ENCODE results near the gene KDM4D.

Gene KDM4D

GRCh38 chr11:94934362-94934761, 39.1 kb upstream of the KDM4D start:
- no peak overlapping the region for H4K5ac ChIP-seq (ENCODE audit: low read length)

GRCh38 chr11:94934846-94935245, 38.7 kb upstream of the KDM4D start:
- Histone ChIP-seq H3K4me3 (ENCODE audit: low read length) (no peak overlapping the region), H3K23ac (ENCODE audit: low read length) (no peak overlapping the region), H2BK5ac (ENCODE audit: low read length) (no peak overlapping the region), H4K5ac (ENCODE audit: low read length) (no peak overlapping the region), H3K27ac (ENCODE audit: low read depth, low read length) (no peak overlapping the region), H4K8ac (ENCODE audit: low read depth, low read length) (no peak overlapping the region), H2BK15ac (replicated peaks; ENCODE audit: low read depth) (no peak overlapping the region), H3K18ac (ENCODE audit: low read length) (no peak overlapping the region), H3K79me1 (ENCODE audit: low read length) (no peaks in the 10 kb centered on the region), H2AK5ac (ENCODE audit: low read length) (no peak overlapping the region), H3K4me2 (ENCODE audit: low read length) (no peak overlapping the region), H3K56ac (ENCODE audit: low read length) (no peak overlapping the region), H3K36me3 (ENCODE audit: control insufficient read depth, insufficient read depth, low read length) (no peaks in the 10 kb centered on the region), H3K9ac (ENCODE audit: low read length) (no peak overlapping the region), H2BK120ac (ENCODE audit: low read depth, low read length) (no peak overlapping the region), H3K79me2 (ENCODE audit: control insufficient read depth, insufficient read depth, low read length) (no peaks in the 10 kb centered on the region), H3K27me3 (ENCODE audit: insufficient read depth, low read length, poor library complexity) (no peaks in the 10 kb centered on the region), H3K4ac (ENCODE audit: low read depth, low read length) (no peak overlapping the region), H3K4me1 (ENCODE audit: control insufficient read depth, low read depth, low read length) (no peaks in the 10 kb centered on the region)
- no CpG with 5 or more reads among the region's 3 CpGs for WGBS (ENCODE audit: extremely low coverage, insufficient coverage, low lambda C conversion rate)
- DNase-seq: no peak

More at GRCh38 chr11:94934362-94934761, 39.1 kb upstream of the KDM4D start:
- H3K4me3 ChIP-seq (ENCODE audit: low read length): no peak overlapping the region
- H3K4me2 ChIP-seq (ENCODE audit: low read length): no peak overlapping the region
- H3K36me3 ChIP-seq (ENCODE audit: control insufficient read depth, insufficient read depth, low read length): no peaks in the 10 kb centered on the region
- peak; percentile 67 for DNase-seq
- H2BK15ac ChIP-seq (replicated peaks; ENCODE audit: low read depth): no peak overlapping the region
- H3K23ac ChIP-seq (ENCODE audit: low read length): no peak overlapping the region
- H3K56ac ChIP-seq (ENCODE audit: low read length): no peak overlapping the region
- H2AK5ac ChIP-seq (ENCODE audit: low read length): no peak overlapping the region
- no CpG with 5 or more reads among the region's 4 CpGs for WGBS (ENCODE audit: extremely low coverage, insufficient coverage, low lambda C conversion rate)
- no peak overlapping the region for H3K18ac ChIP-seq (ENCODE audit: low read length)
- no peak overlapping the region for H2BK120ac ChIP-seq (ENCODE audit: low read depth, low read length)
- H3K27ac ChIP-seq (ENCODE audit: low read depth, low read length): no peak overlapping the region
- H3K9ac ChIP-seq (ENCODE audit: low read length): no peak overlapping the region
- no peaks in the 10 kb centered on the region for H3K79me1 ChIP-seq (ENCODE audit: low read length)
- no peak overlapping the region for H4K8ac ChIP-seq (ENCODE audit: low read depth, low read length)
- H3K4ac ChIP-seq (ENCODE audit: low read depth, low read length): no peak overlapping the region
- no peaks in the 10 kb centered on the region for H3K27me3 ChIP-seq (ENCODE audit: insufficient read depth, low read length, poor library complexity)
- H3K79me2 ChIP-seq (ENCODE audit: control insufficient read depth, insufficient read depth, low read length): no peaks in the 10 kb centered on the region
- no peaks in the 10 kb centered on the region for H3K4me1 ChIP-seq (ENCODE audit: control insufficient read depth, low read depth, low read length)
- no peak overlapping the region for H2BK5ac ChIP-seq (ENCODE audit: low read length)

- Histone ChIP-seq H3K4me3 (ENCODE audit: low read length) (no peak overlapping the region), H3K27me3 (ENCODE audit: insufficient read depth, low read length, poor library complexity) (no peaks in the 10 kb centered on the region), H2AK5ac (ENCODE audit: low read length) (no peak overlapping the region), H3K4ac (ENCODE audit: low read depth, low read length) (no peak overlapping the region), H3K79me1 (ENCODE audit: low read length) (no peaks in the 10 kb centered on the region), H2BK120ac (ENCODE audit: low read depth, low read length) (no peak overlapping the region), H3K56ac (ENCODE audit: low read length) (no peak overlapping the region), H3K4me1 (ENCODE audit: control insufficient read depth, low read depth, low read length) (no peaks in the 10 kb centered on the region), H3K18ac (ENCODE audit: low read length) (no peak overlapping the region), H3K4me2 (ENCODE audit: low read length) (no peak overlapping the region), H3K36me3 (ENCODE audit: control insufficient read depth, insufficient read depth, low read length) (no peaks in the 10 kb centered on the region), H4K8ac (ENCODE audit: low read depth, low read length) (no peak overlapping the region), H3K9ac (ENCODE audit: low read length) (no peak overlapping the region), H3K23ac (ENCODE audit: low read length) (no peak overlapping the region), H3K79me2 (ENCODE audit: control insufficient read depth, insufficient read depth, low read length) (no peaks in the 10 kb centered on the region), H4K5ac (ENCODE audit: low read length) (no peak overlapping the region), H2BK15ac (replicated peaks; ENCODE audit: low read depth) (no peak overlapping the region), H3K27ac (ENCODE audit: low read depth, low read length) (no peak overlapping the region), H2BK5ac (ENCODE audit: low read length) (no peak overlapping the region)
- DNase-seq: no peak
- no CpG with 5 or more reads among the region's 9 CpGs for WGBS (ENCODE audit: extremely low coverage, insufficient coverage, low lambda C conversion rate)
Observed at GRCh38 chr11:94938095-94939055, 35.1 kb upstream of the KDM4D start.

DNA sequence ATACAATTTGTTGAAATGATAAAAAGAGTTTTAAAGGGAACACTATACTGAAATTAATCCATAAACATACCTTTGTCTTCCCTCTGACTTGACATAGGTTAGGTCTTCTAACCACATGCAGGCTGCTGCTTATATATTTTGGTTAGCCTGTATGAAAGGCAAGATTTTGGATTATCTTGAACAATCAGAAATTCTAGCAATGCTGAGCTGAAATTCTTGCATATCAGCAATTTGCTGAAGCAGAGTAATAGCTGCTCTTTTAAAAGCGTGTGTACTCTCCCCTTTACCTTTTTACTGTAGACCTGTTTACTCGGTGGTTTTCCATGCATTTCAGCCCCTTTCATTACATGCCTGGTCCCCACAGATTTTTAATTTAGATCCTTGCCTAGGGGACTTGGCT, 34.2 kb upstream of the KDM4D start:
- Histone ChIP-seq H3K4ac (ENCODE audit: low read depth, low read length) (no peak overlapping the region), H2BK5ac (ENCODE audit: low read length) (no peak overlapping the region), H2BK15ac (replicated peaks; ENCODE audit: low read depth) (no peak overlapping the region), H4K5ac (ENCODE audit: low read length) (no peak overlapping the region), H3K27ac (ENCODE audit: low read depth, low read length) (no peak overlapping the region), H2BK120ac (ENCODE audit: low read depth, low read length) (no peak overlapping the region), H3K4me1 (ENCODE audit: control insufficient read depth, low read depth, low read length) (no peaks in the 10 kb centered on the region), H3K56ac (ENCODE audit: low read length) (no peak overlapping the region), H4K8ac (ENCODE audit: low read depth, low read length) (no peak overlapping the region), H3K27me3 (ENCODE audit: insufficient read depth, low read length, poor library complexity) (no peaks in the 10 kb centered on the region), H2AK5ac (ENCODE audit: low read length) (no peak overlapping the region), H3K36me3 (ENCODE audit: control insufficient read depth, insufficient read depth, low read length) (no peaks in the 10 kb centered on the region), H3K9ac (ENCODE audit: low read length) (no peak overlapping the region), H3K79me2 (ENCODE audit: control insufficient read depth, insufficient read depth, low read length) (no peaks in the 10 kb centered on the region), H3K23ac (ENCODE audit: low read length) (no peak overlapping the region), H3K4me2 (ENCODE audit: low read length) (no peak overlapping the region), H3K18ac (ENCODE audit: low read length) (no peak overlapping the region), H3K79me1 (ENCODE audit: low read length) (no peaks in the 10 kb centered on the region), H3K4me3 (ENCODE audit: low read length) (no peak overlapping the region)
- DNase-seq: no peak
- WGBS (ENCODE audit: extremely low coverage, insufficient coverage, low lambda C conversion rate): no CpG with 5 or more reads among the region's 2 CpGs

DNA sequence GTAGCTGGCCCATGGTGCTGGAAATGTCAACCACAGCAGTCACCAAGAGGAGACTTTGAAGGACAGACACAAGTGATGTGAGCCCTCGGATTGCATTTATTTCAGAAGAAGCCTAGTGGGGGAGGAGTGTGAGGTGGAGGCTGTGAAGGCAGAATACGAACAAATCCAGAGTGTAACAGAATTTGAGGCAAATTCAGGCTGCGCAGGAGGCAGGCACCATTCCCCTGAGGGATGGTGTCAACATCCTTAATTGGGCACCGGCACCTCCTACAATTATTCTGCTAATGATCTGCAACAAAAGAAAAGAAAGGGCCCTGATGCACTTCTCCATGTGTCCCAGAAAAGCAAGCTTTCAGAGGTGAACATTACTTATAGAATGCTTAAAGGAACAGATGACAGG, 32.4 kb upstream of the KDM4D start:
- H3K79me1 ChIP-seq (ENCODE audit: low read length): no peaks in the 10 kb centered on the region
- no peak overlapping the region for H3K4ac ChIP-seq (ENCODE audit: low read depth, low read length)
- H4K8ac ChIP-seq (ENCODE audit: low read depth, low read length): no peak overlapping the region
- no CpG with 5 or more reads among the region's 4 CpGs for WGBS (ENCODE audit: extremely low coverage, insufficient coverage, low lambda C conversion rate)
- H3K79me2 ChIP-seq (ENCODE audit: control insufficient read depth, insufficient read depth, low read length): no peaks in the 10 kb centered on the region
- H3K27me3 ChIP-seq (ENCODE audit: insufficient read depth, low read length, poor library complexity): no peaks in the 10 kb centered on the region
- no peak overlapping the region for H3K23ac ChIP-seq (ENCODE audit: low read length)
- no peak overlapping the region for H2BK120ac ChIP-seq (ENCODE audit: low read depth, low read length)
- no peak overlapping the region for H3K4me2 ChIP-seq (ENCODE audit: low read length)
- H2BK5ac ChIP-seq (ENCODE audit: low read length): no peak overlapping the region
- H2BK15ac ChIP-seq (replicated peaks; ENCODE audit: low read depth): no peak overlapping the region
- H3K56ac ChIP-seq (ENCODE audit: low read length): no peak overlapping the region
- H3K36me3 ChIP-seq (ENCODE audit: control insufficient read depth, insufficient read depth, low read length): no peaks in the 10 kb centered on the region
- H3K4me3 ChIP-seq (ENCODE audit: low read length): no peak overlapping the region
- H2AK5ac ChIP-seq (ENCODE audit: low read length): no peak overlapping the region
- no peak overlapping the region for H4K5ac ChIP-seq (ENCODE audit: low read length)
- no peak overlapping the region for H3K27ac ChIP-seq (ENCODE audit: low read depth, low read length)
- no peaks in the 10 kb centered on the region for H3K4me1 ChIP-seq (ENCODE audit: control insufficient read depth, low read depth, low read length)
- H3K18ac ChIP-seq (ENCODE audit: low read length): no peak overlapping the region
- no peak for DNase-seq
- H3K9ac ChIP-seq (ENCODE audit: low read length): no peak overlapping the region
